ENCODE data around the gene RABGGTA. TPM values are rescaled to one million over a fixed set of nuclear protein-coding genes. Genes with fewer than 3 reads are reported as not detected.

The RABGGTA gene
- polyA plus RNA-seq, 3 donors: 34.5 to 125 (median 35.4) TPM

DNA sequence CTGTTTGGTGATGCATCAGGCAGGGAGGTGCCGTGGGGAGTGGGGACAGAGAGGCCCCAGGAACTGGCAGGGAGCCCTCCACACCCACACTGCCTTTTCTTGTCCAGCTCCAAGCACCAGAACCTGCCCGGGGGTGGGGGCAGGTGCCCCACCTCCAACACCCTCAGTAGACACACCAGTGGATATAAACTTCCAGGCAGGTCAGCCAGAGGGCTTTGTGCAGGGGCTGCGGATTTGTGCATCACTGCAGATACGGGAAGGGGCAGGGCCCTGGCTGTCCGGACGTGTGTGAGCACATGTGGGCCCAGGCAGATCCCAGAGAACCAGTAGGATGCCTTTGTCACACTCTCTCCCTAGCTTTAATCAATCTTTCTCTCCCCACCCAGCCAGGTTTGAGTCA lies 7.1 kb downstream of the RABGGTA start:
- Histone ChIP-seq H3K4me3 (replicated peaks in 1 of 3; ENCODE audit: low read depth in 2 of 3, low read length in 3 of 3) (no peak overlapping the region), H3K9ac (ENCODE audit: insufficient read depth, low read length, poor library complexity, severe bottlenecking) (no peak overlapping the region), H3K79me2 (ENCODE audit: insufficient read depth, low read length) (no peaks in the 10 kb centered on the region), H3K9me3 (replicated peaks in 1 of 2; ENCODE audit: control insufficient read depth in 1 of 2, insufficient read depth in 1 of 2, low read length in 2 of 2) (no peaks in the 10 kb centered on the region), H3K4me2 (replicated peaks; ENCODE audit: extremely low read depth, low read length, poor library complexity, severe bottlenecking) (no peak overlapping the region), H3K27ac (ENCODE audit: low read depth in 1 of 2, low read length in 2 of 2) (no peak overlapping the region), H3K4me1 (ENCODE audit: control insufficient read depth in 1 of 2, insufficient read depth in 2 of 2, low read length in 2 of 2) (no peaks in the 10 kb centered on the region), H2AFZ (ENCODE audit: insufficient read depth, low read depth, low read length, poor library complexity, severe bottlenecking) (no peak overlapping the region), H3K27me3 (ENCODE audit: control insufficient read depth in 2 of 2, insufficient read depth in 2 of 2, low read length in 2 of 2) (no peaks in the 10 kb centered on the region), H4K20me1 (ENCODE audit: insufficient read depth, low read length) (no peaks in the 10 kb centered on the region), H3K36me3 (replicated peaks in 1 of 2; ENCODE audit: control insufficient read depth in 1 of 2, insufficient read depth in 2 of 2, low read length in 2 of 2) (peaks cover 65 to 94% of the 10 kb centered on the region in 2 donors)
- Mint-ChIP-seq H3K27me3 (ENCODE audit: low read depth in 3 of 3) (peaks cover 0 to 3% (median 2%) of the 10 kb centered on the region in 3 donors), H3K4me3 (no peak overlapping the region), H3K27ac (peak overlapping the region in 2 of 7 donors; percentile 42 to 60), H3K4me1 (peaks cover 6% of the 10 kb centered on the region), H3K9me3 (no peaks in the 10 kb centered on the region), H3K36me3 (peaks cover 70 to 91% of the 10 kb centered on the region in 2 donors)
- 98% methylated on average over 5 of the region's 6 CpGs for WGBS (ENCODE audit: insufficient coverage)
- intact Hi-C loops (cut with micrococcal nuclease): no loop called here
- TF ChIP-seq, protein P1, sequence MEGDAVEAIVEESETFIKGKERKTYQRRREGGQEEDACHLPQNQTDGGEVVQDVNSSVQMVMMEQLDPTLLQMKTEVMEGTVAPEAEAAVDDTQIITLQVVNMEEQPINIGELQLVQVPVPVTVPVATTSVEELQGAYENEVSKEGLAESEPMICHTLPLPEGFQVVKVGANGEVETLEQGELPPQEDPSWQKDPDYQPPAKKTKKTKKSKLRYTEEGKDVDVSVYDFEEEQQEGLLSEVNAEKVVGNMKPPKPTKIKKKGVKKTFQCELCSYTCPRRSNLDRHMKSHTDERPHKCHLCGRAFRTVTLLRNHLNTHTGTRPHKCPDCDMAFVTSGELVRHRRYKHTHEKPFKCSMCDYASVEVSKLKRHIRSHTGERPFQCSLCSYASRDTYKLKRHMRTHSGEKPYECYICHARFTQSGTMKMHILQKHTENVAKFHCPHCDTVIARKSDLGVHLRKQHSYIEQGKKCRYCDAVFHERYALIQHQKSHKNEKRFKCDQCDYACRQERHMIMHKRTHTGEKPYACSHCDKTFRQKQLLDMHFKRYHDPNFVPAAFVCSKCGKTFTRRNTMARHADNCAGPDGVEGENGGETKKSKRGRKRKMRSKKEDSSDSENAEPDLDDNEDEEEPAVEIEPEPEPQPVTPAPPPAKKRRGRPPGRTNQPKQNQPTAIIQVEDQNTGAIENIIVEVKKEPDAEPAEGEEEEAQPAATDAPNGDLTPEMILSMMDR (IDR thresholded peaks at IDR 0.05): no peak
- DNase-seq: no peak

DNA sequence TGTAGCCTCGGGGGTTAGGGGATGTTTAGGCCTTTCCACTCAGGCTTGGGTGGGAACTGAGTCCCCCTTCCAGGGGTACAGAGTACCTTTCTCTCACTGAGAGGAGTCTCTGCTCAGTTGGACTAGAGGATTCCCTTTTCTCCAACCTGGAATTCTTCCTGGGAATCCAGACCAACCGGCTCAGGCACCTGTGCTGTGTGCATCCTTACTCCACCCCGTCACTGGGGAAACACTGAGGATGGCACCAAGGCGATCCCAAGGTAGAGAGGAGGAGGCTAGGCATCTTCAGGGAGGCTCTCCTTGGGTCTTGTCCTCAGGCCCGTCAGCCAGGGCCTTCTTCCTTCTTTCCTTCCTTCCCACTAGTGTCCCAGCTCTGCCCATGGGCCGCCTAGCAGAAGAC lies 7.5 kb downstream of the RABGGTA start:
- Histone ChIP-seq H3K27ac (ENCODE audit: low read depth in 1 of 2, low read length in 2 of 2) (no peak overlapping the region), H3K9ac (ENCODE audit: insufficient read depth, low read length, poor library complexity, severe bottlenecking) (no peak overlapping the region), H3K9me3 (replicated peaks in 1 of 2; ENCODE audit: control insufficient read depth in 1 of 2, insufficient read depth in 1 of 2, low read length in 2 of 2) (no peaks in the 10 kb centered on the region), H3K27me3 (ENCODE audit: control insufficient read depth in 2 of 2, insufficient read depth in 2 of 2, low read length in 2 of 2) (no peaks in the 10 kb centered on the region), H4K20me1 (ENCODE audit: insufficient read depth, low read length) (no peaks in the 10 kb centered on the region), H3K36me3 (replicated peaks in 1 of 2; ENCODE audit: control insufficient read depth in 1 of 2, insufficient read depth in 2 of 2, low read length in 2 of 2) (peaks cover 62 to 94% of the 10 kb centered on the region in 2 donors), H3K4me1 (ENCODE audit: control insufficient read depth in 1 of 2, insufficient read depth in 2 of 2, low read length in 2 of 2) (no peaks in the 10 kb centered on the region), H2AFZ (ENCODE audit: insufficient read depth, low read depth, low read length, poor library complexity, severe bottlenecking) (no peak overlapping the region), H3K4me3 (replicated peaks in 1 of 3; ENCODE audit: low read depth in 2 of 3, low read length in 3 of 3) (no peak overlapping the region), H3K4me2 (replicated peaks; ENCODE audit: extremely low read depth, low read length, poor library complexity, severe bottlenecking) (no peak overlapping the region), H3K79me2 (ENCODE audit: insufficient read depth, low read length) (no peaks in the 10 kb centered on the region)
- Mint-ChIP-seq H3K27me3 (ENCODE audit: low read depth in 3 of 3) (peaks cover 0 to 3% (median 2%) of the 10 kb centered on the region in 3 donors), H3K36me3 (peaks cover 70 to 89% of the 10 kb centered on the region in 2 donors), H3K4me1 (peaks cover 5% of the 10 kb centered on the region), H3K9me3 (no peaks in the 10 kb centered on the region), H3K4me3 (no peak overlapping the region), H3K27ac (peak overlapping the region in 2 of 7 donors; percentile 27 to 42)
- TF ChIP-seq, protein P1 (IDR thresholded peaks at IDR 0.05): no peak
- WGBS (ENCODE audit: insufficient coverage): 100% methylated on average over 3 of the region's 6 CpGs
- intact Hi-C loops (cut with micrococcal nuclease): no loop called here
- no peak for DNase-seq
